ENCODE measurements around the gene NET1.

DNA sequence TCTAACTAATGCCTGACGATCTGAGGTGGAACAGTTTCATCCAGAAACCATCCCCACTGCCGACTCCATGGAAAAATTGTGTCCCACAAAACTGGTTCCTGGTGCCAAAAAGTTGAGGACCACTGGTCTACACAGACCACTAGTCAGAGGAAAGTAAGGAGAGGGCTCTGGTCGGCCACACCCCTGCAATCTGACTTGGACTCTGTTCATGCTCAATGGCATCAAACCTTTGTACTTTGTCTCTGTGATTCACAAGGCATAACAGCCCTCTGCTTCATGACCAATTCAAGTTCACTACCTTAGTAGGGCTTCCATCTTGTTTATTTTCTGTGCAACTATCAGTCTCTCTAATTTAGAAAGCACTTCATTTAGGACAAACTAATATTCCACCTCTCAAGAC lies 9.6 kb upstream of the NET1 start:
- TF ChIP-seq, protein P1, sequence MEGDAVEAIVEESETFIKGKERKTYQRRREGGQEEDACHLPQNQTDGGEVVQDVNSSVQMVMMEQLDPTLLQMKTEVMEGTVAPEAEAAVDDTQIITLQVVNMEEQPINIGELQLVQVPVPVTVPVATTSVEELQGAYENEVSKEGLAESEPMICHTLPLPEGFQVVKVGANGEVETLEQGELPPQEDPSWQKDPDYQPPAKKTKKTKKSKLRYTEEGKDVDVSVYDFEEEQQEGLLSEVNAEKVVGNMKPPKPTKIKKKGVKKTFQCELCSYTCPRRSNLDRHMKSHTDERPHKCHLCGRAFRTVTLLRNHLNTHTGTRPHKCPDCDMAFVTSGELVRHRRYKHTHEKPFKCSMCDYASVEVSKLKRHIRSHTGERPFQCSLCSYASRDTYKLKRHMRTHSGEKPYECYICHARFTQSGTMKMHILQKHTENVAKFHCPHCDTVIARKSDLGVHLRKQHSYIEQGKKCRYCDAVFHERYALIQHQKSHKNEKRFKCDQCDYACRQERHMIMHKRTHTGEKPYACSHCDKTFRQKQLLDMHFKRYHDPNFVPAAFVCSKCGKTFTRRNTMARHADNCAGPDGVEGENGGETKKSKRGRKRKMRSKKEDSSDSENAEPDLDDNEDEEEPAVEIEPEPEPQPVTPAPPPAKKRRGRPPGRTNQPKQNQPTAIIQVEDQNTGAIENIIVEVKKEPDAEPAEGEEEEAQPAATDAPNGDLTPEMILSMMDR (IDR thresholded peaks at IDR 0.05; ENCODE audit: extremely low read depth in 1 of 2, insufficient read depth in 1 of 2, low read depth in 1 of 2, low read length in 2 of 2): no peak
- TF ChIP-seq POLR2AphosphoS5 (IDR thresholded peaks at IDR 0.05; ENCODE audit: insufficient read depth, low read depth, low read length) (no peak), EZH2 (IDR thresholded peaks at IDR 0.05; ENCODE audit: borderline replicate concordance, low read depth, low read length, severe bottlenecking) (no peak), POLR2A (IDR thresholded peaks at IDR 0.05; ENCODE audit: low read depth, low read length) (no peak), JUN (IDR thresholded peaks at IDR 0.05; ENCODE audit: borderline replicate concordance, insufficient read depth, insufficient read length, low read depth) (no peak), FOS (IDR thresholded peaks at IDR 0.05; ENCODE audit: borderline replicate concordance, insufficient read depth, low read length) (no peak), GATA2 (IDR thresholded peaks at IDR 0.05; ENCODE audit: insufficient read depth, insufficient read length, low read depth, low read length) (no peak), MYC (IDR thresholded peaks at IDR 0.05; ENCODE audit: low read depth, low read length) (no peak)
- TF ChIP-seq, protein P2, sequence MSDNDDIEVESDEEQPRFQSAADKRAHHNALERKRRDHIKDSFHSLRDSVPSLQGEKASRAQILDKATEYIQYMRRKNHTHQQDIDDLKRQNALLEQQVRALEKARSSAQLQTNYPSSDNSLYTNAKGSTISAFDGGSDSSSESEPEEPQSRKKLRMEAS (IDR thresholded peaks at IDR 0.05; ENCODE audit: insufficient read depth, insufficient read length): no peak
